Measurements from ENCODE around the gene SLC38A5. TPM values are rescaled to one million over a fixed set of nuclear protein-coding genes. Genes with fewer than 3 reads are reported as not detected.
A peak's percentile ranks its signal among the peaks of the same experiment; 100 is the strongest.

The SLC38A5 gene
- total RNA-seq, 1 donor from 2014 or later, result 9.0 TPM

DNA sequence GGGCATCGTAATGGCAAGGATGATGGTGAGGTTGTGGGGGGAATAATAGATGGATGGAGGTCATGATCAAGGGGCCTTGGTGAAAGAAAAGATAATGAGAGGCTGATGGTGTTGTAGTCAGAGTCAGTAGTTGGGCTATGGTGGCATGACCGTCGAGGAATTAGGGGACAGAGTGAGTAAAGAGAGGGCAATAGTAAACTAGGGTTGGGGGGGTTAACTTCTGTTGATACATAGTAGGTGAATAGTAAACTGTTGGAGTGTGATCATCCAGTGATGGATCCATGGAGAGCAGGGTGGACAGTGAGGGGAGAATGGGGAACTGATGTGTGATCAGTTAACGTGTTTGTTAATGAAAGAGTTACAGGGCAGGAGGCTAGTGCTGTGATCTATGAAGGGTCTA lies 6.9 kb upstream of the SLC38A5 start:
- TF ChIP-seq, protein P1, sequence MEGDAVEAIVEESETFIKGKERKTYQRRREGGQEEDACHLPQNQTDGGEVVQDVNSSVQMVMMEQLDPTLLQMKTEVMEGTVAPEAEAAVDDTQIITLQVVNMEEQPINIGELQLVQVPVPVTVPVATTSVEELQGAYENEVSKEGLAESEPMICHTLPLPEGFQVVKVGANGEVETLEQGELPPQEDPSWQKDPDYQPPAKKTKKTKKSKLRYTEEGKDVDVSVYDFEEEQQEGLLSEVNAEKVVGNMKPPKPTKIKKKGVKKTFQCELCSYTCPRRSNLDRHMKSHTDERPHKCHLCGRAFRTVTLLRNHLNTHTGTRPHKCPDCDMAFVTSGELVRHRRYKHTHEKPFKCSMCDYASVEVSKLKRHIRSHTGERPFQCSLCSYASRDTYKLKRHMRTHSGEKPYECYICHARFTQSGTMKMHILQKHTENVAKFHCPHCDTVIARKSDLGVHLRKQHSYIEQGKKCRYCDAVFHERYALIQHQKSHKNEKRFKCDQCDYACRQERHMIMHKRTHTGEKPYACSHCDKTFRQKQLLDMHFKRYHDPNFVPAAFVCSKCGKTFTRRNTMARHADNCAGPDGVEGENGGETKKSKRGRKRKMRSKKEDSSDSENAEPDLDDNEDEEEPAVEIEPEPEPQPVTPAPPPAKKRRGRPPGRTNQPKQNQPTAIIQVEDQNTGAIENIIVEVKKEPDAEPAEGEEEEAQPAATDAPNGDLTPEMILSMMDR (IDR thresholded peaks at IDR 0.05; ENCODE audit: unreplicated experiment), result no peak
- Mint-ChIP-seq H3K36me3 (peaks cover 11% of the 10 kb centered on the region), H3K27me3 (ENCODE audit: low read depth) (no peaks in the 10 kb centered on the region), H3K4me1 (peaks cover 19% of the 10 kb centered on the region), H3K9me3 (peaks cover 16% of the 10 kb centered on the region), H3K4me3 (peak overlapping the region; percentile 88), H3K27ac (peak overlapping the region; percentile 10)
- DNase-seq (ENCODE audit: low spot score in 2 of 2, unreplicated experiment in 2 of 2), result no peak

DNA sequence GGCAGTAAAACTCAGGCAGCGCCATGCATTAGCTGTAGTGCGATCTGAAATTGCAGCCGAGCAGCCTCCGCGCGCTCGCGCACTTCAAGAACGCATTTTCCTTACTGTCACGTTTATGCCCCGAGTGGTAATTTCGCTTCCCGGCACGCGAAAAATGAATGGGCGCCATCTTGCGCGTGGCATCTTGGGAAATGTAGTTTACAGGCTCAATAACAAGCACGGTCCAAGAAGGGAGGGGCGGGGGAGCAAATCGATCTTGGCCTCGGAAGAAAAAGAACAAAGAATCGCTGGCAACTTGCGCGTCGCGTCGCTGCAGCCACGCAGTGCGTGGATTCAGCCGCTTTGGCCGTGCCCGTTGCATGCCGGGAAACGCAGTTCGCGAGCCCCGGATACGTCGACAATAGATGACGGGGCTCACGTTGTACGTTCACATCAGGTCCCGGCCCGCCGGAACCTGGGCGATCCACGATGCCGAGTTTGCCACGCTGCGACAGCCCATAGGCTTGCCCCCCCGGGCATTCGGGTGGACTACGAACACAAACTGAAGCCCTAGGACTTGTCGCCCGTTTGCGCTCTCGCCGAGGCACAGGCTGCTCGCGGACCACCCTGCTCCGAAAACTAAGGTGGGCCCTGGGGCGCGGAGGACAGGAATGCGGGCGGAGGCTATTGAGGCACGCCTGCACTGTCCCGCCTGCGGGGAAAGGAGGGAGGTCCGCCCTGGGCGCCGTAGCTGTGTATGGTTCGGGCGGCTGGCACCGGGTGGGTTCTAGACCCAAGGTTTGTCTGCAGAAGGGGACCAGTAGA lies 5.9 kb upstream of the SLC38A5 start, which contains the start of gene FTSJ1:
Gene FTSJ1 (plus strand): TSS at position 426 of the 804 bp plus-strand sequence. CDS start 1,849 bp downstream, outside the sequence.
- DNase-seq (ENCODE audit: low spot score in 2 of 2, unreplicated experiment in 2 of 2), result peak; percentile 48 to 73
- peaks cover 9% of the 10 kb centered on the region for H3K36me3 Mint-ChIP-seq
- TF ChIP-seq, protein P1 (IDR thresholded peaks at IDR 0.05; ENCODE audit: unreplicated experiment), result no peak
- H3K4me3 Mint-ChIP-seq, result peak within 1 kb of the TSS; percentile 88
- H3K4me1 Mint-ChIP-seq, result peaks cover 23% of the 10 kb centered on the region
- peak within 1 kb of the TSS; percentile 80 for H3K27ac Mint-ChIP-seq
- H3K9me3 Mint-ChIP-seq, result peaks cover 18% of the 10 kb centered on the region
- no peaks in the 10 kb centered on the region for H3K27me3 Mint-ChIP-seq (ENCODE audit: low read depth)

DNA sequence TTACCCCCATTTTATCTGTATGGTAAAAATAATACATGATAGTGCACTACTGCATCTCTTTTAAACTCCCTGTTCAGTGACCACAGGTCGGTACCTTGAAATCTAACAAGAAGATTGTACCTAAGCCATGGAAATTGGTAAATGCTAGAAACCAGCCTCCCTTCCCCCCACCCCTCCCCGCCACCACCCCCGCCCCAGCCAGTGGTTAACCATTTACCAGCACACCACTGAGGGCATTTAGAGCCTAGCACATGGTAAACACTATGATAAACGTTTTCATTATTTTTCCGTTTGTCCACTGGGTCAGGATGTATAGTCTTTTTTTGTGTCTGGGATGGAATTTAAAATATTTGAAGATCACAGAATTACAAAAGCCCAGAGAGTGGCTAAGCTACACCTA lies 5.2 kb upstream of the SLC38A5 start:
- peaks cover 23% of the 10 kb centered on the region for H3K4me1 Mint-ChIP-seq
- H3K27ac Mint-ChIP-seq, result peak overlapping the region; percentile 80
- TF ChIP-seq, protein P1 (IDR thresholded peaks at IDR 0.05; ENCODE audit: unreplicated experiment), result no peak
- H3K27me3 Mint-ChIP-seq (ENCODE audit: low read depth), result no peaks in the 10 kb centered on the region
- peaks cover 5% of the 10 kb centered on the region for H3K36me3 Mint-ChIP-seq
- H3K9me3 Mint-ChIP-seq, result peaks cover 14% of the 10 kb centered on the region
- no peak for DNase-seq (ENCODE audit: low spot score in 2 of 2, unreplicated experiment in 2 of 2)
- H3K4me3 Mint-ChIP-seq, result peak overlapping the region; percentile 88

DNA sequence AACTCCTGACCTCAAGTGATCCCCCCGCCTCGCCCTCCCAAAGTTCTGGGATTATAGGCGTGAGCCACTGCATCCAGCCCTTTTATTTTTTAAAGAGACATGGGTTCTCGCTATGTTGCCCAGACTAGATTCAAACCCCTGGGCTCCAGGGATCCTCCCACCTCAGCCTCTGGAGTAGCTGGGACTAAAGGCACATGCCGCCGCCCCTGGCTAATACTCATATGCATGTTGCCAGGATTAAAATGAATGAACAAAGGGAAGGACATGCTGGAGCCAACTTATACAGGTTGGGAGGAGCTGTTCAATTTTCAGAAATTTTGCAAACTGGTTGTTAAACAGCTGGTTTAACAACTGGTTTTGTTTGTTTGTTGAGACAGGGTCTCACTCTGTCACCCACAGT lies 4.5 kb upstream of the SLC38A5 start:
- no peak overlapping the region for H3K27ac Mint-ChIP-seq
- TF ChIP-seq, protein P1 (IDR thresholded peaks at IDR 0.05; ENCODE audit: unreplicated experiment), result no peak
- H3K4me1 Mint-ChIP-seq, result peaks cover 27% of the 10 kb centered on the region
- no peaks in the 10 kb centered on the region for H3K27me3 Mint-ChIP-seq (ENCODE audit: low read depth)
- DNase-seq (ENCODE audit: low spot score in 2 of 2, unreplicated experiment in 2 of 2), result no peak
- peaks cover 5% of the 10 kb centered on the region for H3K36me3 Mint-ChIP-seq
- H3K4me3 Mint-ChIP-seq, result no peak overlapping the region
- H3K9me3 Mint-ChIP-seq, result peaks cover 14% of the 10 kb centered on the region

DNA sequence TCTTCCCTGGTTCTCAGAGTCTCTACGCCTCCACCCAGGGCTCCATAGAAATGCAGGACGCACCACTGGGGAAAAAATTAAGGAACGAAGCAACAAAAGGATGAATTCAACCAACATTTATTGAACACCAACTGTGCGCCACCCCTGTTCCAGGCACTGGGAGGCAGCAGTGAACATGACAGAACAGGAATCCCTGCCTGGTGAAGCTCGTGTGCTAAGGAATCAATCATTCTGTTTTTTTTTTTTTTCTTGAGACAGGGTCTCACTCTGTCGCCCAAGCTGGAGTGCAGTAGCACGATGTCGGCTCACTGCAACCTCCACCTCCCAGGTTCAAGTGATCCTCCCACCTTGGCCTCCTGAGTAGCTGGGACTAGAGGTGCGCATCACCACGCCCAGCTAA lies 4.1 kb upstream of the SLC38A5 start:
- no peak overlapping the region for H3K4me3 Mint-ChIP-seq
- peaks cover 14% of the 10 kb centered on the region for H3K9me3 Mint-ChIP-seq

More for the DNA sequence above, 4.1 kb upstream of the SLC38A5 start:
- DNase-seq (ENCODE audit: low spot score in 2 of 2, unreplicated experiment in 2 of 2), result no peak
- peaks cover 32% of the 10 kb centered on the region for H3K4me1 Mint-ChIP-seq
- no peak overlapping the region for H3K27ac Mint-ChIP-seq
- TF ChIP-seq, protein P1 (IDR thresholded peaks at IDR 0.05; ENCODE audit: unreplicated experiment), result no peak
- H3K36me3 Mint-ChIP-seq, result peaks cover 4% of the 10 kb centered on the region
- no peaks in the 10 kb centered on the region for H3K27me3 Mint-ChIP-seq (ENCODE audit: low read depth)
